ENCODE measurements around the gene CACNB1.

CACNB1 gene

GRCh38 chr17:39199820-39200069 lies 2.3 kb upstream of the CACNB1 start:
- H3K4me3 Mint-ChIP-seq: peak overlapping the region; percentile 95
- H3K27ac Mint-ChIP-seq: peak overlapping the region; percentile 100
- DNase-seq (ENCODE audit: low spot score in 2 of 2): peak; percentile 67 to 91
- H3K9me3 Mint-ChIP-seq: no peaks in the 10 kb centered on the region
- H3K4me1 Mint-ChIP-seq: peaks cover 72% of the 10 kb centered on the region
- peaks cover 55% of the 10 kb centered on the region for H3K36me3 Mint-ChIP-seq
- peak; percentile 72 for ATAC-seq

GRCh38 chr17:39198186-39198566 lies 707 bp upstream of the CACNB1 start:
- Mint-ChIP-seq H3K9me3 (no peaks in the 10 kb centered on the region), H3K4me3 (peak overlapping the region; percentile 95)
- DNase-seq (ENCODE audit: low spot score in 2 of 2): no peak

GRCh38 chr17:39196808-39197291 lies 619 bp downstream of the CACNB1 start:
- ATAC-seq (no peak), DNase-seq (ENCODE audit: low spot score in 2 of 2) (no peak)
- Mint-ChIP-seq H3K4me3 (peak overlapping the region; percentile 95), H3K4me1 (peaks cover 75% of the 10 kb centered on the region), H3K36me3 (peaks cover 47% of the 10 kb centered on the region), H3K27ac (peak overlapping the region; percentile 83), H3K9me3 (no peaks in the 10 kb centered on the region)

More at GRCh38 chr17:39198186-39198566, 707 bp upstream of the CACNB1 start:
- Mint-ChIP-seq H3K4me1 (peaks cover 75% of the 10 kb centered on the region), H3K27ac (peak overlapping the region; percentile 67), H3K36me3 (peaks cover 47% of the 10 kb centered on the region)
- no peak for ATAC-seq

GRCh38 chr17:39196241-39196807 lies 1.1 kb downstream of the CACNB1 start:
- Mint-ChIP-seq H3K36me3 (peaks cover 45% of the 10 kb centered on the region), H3K27ac (peak overlapping the region; percentile 83), H3K9me3 (no peaks in the 10 kb centered on the region), H3K4me1 (peaks cover 70% of the 10 kb centered on the region), H3K4me3 (peak overlapping the region; percentile 95)
- DNase-seq (ENCODE audit: low spot score in 2 of 2) (no peak), ATAC-seq (no peak)

GRCh38 chr17:39195568-39196160 lies 1.8 kb downstream of the CACNB1 start:
- Mint-ChIP-seq H3K36me3 (peaks cover 43% of the 10 kb centered on the region), H3K4me1 (peaks cover 64% of the 10 kb centered on the region), H3K9me3 (no peaks in the 10 kb centered on the region), H3K27ac (peak overlapping the region; percentile 83), H3K4me3 (peak overlapping the region; percentile 95)
- ATAC-seq (no peak), DNase-seq (ENCODE audit: low spot score in 2 of 2) (no peak)

GRCh38 chr17:39194985-39195524 lies 2.4 kb downstream of the CACNB1 start:
- DNase-seq (ENCODE audit: low spot score in 2 of 2) (no peak), ATAC-seq (no peak)
- peaks cover 43% of the 10 kb centered on the region for H3K36me3 Mint-ChIP-seq
- H3K4me1 Mint-ChIP-seq: peaks cover 60% of the 10 kb centered on the region
- H3K9me3 Mint-ChIP-seq: no peaks in the 10 kb centered on the region
- H3K4me3 Mint-ChIP-seq: peak overlapping the region; percentile 95
- peak overlapping the region; percentile 83 for H3K27ac Mint-ChIP-seq

GRCh38 chr17:39194089-39194984 lies 3.1 kb downstream of the CACNB1 start:
- Mint-ChIP-seq H3K4me1 (peaks cover 53% of the 10 kb centered on the region), H3K4me3 (peak overlapping the region; percentile 95), H3K9me3 (no peaks in the 10 kb centered on the region), H3K27ac (peak overlapping the region; percentile 70), H3K36me3 (peaks cover 43% of the 10 kb centered on the region)
- ATAC-seq (no peak), DNase-seq (ENCODE audit: low spot score in 2 of 2) (no peak)

GRCh38 chr17:39193346-39193745 lies 4.1 kb downstream of the CACNB1 start:
- Mint-ChIP-seq H3K36me3 (peaks cover 52% of the 10 kb centered on the region), H3K4me3 (no peak overlapping the region), H3K4me1 (peaks cover 45% of the 10 kb centered on the region), H3K27ac (peak overlapping the region; percentile 70), H3K9me3 (no peaks in the 10 kb centered on the region)
- ATAC-seq: no peak
- DNase-seq (ENCODE audit: low spot score in 2 of 2): no peak

GRCh38 chr17:39192901-39193300 lies 4.6 kb downstream of the CACNB1 start:
- peaks cover 57% of the 10 kb centered on the region for H3K36me3 Mint-ChIP-seq
- no peak overlapping the region for H3K4me3 Mint-ChIP-seq
- H3K9me3 Mint-ChIP-seq: no peaks in the 10 kb centered on the region
- H3K27ac Mint-ChIP-seq: peak overlapping the region; percentile 58
- H3K4me1 Mint-ChIP-seq: peaks cover 41% of the 10 kb centered on the region
- ATAC-seq (no peak), DNase-seq (ENCODE audit: low spot score in 2 of 2) (no peak)

GRCh38 chr17:39191750-39192510 lies 5.5 kb downstream of the CACNB1 start:
- Mint-ChIP-seq H3K27ac (peak overlapping the region; percentile 63), H3K36me3 (peaks cover 67% of the 10 kb centered on the region), H3K4me3 (no peak overlapping the region), H3K9me3 (no peaks in the 10 kb centered on the region), H3K4me1 (peaks cover 40% of the 10 kb centered on the region)
- DNase-seq (ENCODE audit: low spot score in 2 of 2) (no peak), ATAC-seq (no peak)

GRCh38 chr17:39187152-39187830 lies 10.2 kb downstream of the CACNB1 start:
- no peaks in the 10 kb centered on the region for H3K9me3 Mint-ChIP-seq
- peaks cover 88% of the 10 kb centered on the region for H3K36me3 Mint-ChIP-seq
- ATAC-seq (no peak), DNase-seq (ENCODE audit: low spot score in 2 of 2) (no peak)
- H3K4me3 Mint-ChIP-seq: no peak overlapping the region
- H3K27ac Mint-ChIP-seq: no peak overlapping the region
- H3K4me1 Mint-ChIP-seq: peaks cover 3% of the 10 kb centered on the region

- ATAC-seq (no peak), DNase-seq (ENCODE audit: low spot score in 2 of 2) (no peak)
- Mint-ChIP-seq H3K9me3 (no peaks in the 10 kb centered on the region), H3K27ac (no peak overlapping the region), H3K36me3 (peaks cover 88% of the 10 kb centered on the region), H3K4me1 (no peaks in the 10 kb centered on the region), H3K4me3 (no peak overlapping the region)
Observed at GRCh38 chr17:39186481-39187002, 10.9 kb downstream of the CACNB1 start.

- Mint-ChIP-seq H3K9me3 (no peaks in the 10 kb centered on the region), H3K4me3 (no peak overlapping the region), H3K27ac (peak overlapping the region; percentile 64), H3K36me3 (peaks cover 88% of the 10 kb centered on the region), H3K4me1 (no peaks in the 10 kb centered on the region)
- ATAC-seq (no peak), DNase-seq (ENCODE audit: low spot score in 2 of 2) (no peak)
Observed at GRCh38 chr17:39183720-39184119, 13.7 kb downstream of the CACNB1 start.

GRCh38 chr17:39183045-39183444 lies 14.4 kb downstream of the CACNB1 start:
- no peak overlapping the region for H3K4me3 Mint-ChIP-seq
- peaks cover 88% of the 10 kb centered on the region for H3K36me3 Mint-ChIP-seq
- ATAC-seq (no peak), DNase-seq (ENCODE audit: low spot score in 2 of 2) (no peak)
- no peaks in the 10 kb centered on the region for H3K9me3 Mint-ChIP-seq
- peak overlapping the region; percentile 64 for H3K27ac Mint-ChIP-seq
- no peaks in the 10 kb centered on the region for H3K4me1 Mint-ChIP-seq
